ENCODE data around the gene CARMIL3.
"Not testable (repeated sequence)": the region's sequence is repeated elsewhere in the genome, so short reads cannot be mapped to it uniquely, and the experiment has no call there.

CARMIL3 gene

GRCh38 chr14:24095271-24096068 lies 43.7 kb downstream of the CARMIL3 start:
- no peak for DNase-seq

DNA sequence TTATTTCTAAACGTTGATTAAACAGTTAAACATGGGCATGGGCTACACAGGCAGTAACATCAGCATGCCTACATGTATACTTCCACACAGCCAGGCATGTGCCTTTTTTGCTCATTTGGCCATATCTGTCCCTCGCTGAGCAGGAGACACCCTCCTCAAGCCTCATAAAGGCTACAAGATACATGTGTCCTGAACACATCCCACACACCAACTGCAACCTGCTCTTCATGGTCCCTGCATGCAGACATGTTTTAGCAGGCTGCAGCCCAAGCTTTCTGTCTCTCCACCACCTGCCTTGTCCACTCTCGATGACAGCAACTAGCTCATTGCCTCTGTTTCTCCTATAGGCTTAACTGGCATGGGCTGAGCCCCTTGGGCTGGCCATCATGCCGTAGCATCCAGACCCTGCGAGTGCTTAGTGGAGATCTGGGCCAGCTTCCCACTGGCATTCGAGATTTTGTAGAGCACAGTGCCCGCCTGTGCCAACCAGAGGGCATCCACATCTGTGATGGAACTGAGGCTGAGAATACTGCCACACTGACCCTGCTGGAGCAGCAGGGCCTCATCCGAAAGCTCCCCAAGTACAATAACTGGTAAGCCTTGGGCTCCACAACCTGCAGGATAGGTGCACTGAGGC lies 44.9 kb downstream of the CARMIL3 start:
- DNase-seq: no peak

- DNase-seq: no peak
Measured at GRCh38 chr14:24098229-24098926, 46.6 kb downstream of the CARMIL3 start.

DNA sequence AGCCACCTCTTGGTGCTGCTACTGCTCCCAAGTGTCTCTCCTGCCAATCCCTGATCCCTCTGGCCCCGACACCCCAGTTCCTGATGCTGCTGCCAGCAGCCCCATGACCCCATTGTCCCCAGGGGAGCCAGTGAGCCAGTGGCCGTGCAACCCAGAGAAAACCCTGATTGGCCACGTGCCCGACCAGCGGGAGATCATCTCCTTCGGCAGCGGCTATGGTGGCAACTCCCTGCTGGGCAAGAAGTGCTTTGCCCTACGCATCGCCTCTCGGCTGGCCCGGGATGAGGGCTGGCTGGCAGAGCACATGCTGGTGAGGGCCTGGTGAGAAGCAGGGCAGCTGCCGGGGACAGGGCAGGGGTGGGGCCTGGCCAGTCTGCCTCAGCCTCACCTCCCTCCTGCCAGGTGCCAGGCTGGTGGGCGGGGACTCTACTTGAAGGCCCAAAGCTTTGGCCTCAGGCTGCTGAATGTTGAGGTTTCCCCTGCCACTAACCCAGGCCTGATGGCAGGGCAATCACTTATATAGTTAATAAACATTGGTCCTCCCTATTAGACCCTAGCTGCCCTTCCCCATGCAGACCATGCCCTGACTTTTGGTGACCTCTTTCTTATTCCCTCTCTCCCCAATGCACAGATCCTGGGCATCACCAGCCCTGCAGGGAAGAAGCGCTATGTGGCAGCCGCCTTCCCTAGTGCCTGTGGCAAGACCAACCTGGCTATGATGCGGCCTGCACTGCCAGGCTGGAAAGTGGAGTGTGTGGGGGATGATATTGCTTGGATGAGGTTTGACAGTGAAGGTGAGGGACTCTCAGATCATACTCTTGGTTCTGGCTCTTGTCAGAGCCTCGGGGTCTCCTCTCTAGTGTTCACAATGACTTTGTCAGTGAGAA lies 47.4 kb downstream of the CARMIL3 start:
- no peak for DNase-seq

DNA sequence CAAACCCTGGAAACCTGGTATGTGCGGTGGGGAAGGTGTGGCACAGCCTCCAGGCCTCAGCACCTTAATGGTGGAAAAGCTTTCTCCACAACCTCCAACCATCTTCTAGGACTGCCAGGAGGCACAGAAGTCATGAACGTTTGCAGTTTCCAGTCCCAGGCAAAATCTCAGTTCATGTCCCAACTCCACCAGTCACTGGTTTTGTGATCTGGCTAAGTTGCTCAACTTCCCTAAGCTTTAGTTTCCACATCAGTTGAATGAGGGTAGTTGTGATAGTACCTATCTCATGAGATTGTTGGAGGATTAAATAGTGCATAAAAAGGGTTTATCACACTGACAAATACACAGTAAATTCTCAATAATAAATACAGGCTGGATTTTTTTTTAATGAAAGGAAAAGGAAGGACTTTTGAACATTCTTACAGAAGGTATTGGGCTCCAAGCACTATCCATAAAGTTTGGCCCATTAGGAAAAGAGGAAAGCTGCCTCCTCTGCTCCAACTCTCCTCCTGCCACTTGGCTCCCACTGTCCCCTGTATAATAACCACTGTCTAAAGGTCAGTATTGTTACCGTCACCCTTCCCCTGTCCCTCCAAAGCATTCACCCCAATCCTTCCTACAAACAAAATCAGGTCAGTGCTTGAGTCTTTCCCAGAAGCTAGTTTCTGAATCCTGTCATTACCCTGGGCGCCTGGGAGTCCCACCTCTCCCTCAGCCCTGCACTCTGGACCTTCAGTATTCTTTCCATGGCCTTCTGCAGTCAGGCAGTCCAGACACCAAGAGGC lies 48.6 kb downstream of the CARMIL3 start:
- no peak for DNase-seq

DNA sequence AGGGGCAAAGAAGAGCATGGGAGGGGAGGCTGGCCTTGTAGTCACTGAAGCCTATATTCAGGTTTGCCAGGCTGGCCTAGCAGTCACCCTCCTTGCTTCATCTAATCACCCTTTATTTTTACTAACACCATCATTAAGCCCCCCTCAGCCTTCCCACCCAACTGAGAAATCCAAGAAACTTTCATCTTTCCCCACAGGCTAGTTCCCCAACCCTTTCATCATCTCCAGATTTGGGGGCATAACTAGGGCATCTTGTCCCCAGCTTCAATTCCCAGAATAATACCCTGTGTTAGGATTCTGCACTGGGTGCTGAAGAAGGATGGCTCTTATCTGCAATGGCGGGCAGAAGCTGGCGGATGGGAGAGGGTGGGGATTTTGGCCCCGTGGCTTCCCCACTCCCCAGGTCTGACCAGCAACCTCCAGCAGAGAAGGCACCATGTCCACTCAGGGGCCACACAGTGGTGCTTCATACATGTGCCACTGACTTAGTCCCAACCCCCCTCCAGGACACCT lies 49.2 kb downstream of the CARMIL3 start:
- DNase-seq: no peak

GRCh38 chr14:24102357-24103048 lies 50.7 kb downstream of the CARMIL3 start:
- DNase-seq: no peak

DNA sequence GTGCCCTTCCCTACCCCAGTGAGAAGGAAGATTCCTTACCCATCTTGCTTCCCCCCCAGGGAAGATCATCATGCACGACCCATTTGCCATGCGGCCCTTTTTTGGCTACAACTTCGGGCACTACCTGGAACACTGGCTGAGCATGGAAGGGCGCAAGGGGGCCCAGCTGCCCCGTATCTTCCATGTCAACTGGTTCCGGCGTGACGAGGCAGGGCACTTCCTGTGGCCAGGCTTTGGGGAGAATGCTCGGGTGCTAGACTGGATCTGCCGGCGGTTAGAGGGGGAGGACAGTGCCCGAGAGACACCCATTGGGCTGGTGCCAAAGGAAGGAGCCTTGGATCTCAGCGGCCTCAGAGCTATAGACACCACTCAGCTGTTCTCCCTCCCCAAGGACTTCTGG lies 51.6 kb downstream of the CARMIL3 start:
- no peak for DNase-seq

GRCh38 chr14:24105609-24106239 lies 53.9 kb downstream of the CARMIL3 start:
- not testable (repeated sequence) for DNase-seq

GRCh38 chr14:24106672-24107271 lies 55.0 kb downstream of the CARMIL3 start:
- DNase-seq: no peak

DNA sequence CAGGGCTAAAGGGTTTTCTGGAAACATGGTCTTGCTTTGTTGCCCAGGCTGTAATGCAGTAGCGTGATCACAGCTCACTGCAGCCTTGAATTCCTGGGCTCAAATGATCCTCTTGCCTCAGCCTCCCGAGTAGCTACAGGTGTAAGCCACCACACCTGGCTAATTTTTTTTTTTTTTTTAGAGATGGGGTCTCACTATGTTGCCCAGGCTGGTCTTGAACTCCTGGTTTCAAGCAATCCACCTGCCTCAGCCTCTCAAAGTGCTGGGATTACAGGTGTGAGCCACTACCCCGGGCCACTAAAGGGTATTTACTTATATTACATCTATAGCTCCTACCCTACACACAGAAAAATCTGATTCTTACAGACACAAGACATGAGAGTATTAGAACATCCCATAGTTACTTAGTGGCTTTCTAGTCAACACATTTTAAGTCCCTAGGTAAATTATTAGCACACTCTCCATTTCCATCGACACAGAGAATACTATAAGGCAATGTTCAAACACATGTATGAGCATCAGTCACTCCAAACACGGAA lies 56.6 kb downstream of the CARMIL3 start:
- DNase-seq: no peak

DNA sequence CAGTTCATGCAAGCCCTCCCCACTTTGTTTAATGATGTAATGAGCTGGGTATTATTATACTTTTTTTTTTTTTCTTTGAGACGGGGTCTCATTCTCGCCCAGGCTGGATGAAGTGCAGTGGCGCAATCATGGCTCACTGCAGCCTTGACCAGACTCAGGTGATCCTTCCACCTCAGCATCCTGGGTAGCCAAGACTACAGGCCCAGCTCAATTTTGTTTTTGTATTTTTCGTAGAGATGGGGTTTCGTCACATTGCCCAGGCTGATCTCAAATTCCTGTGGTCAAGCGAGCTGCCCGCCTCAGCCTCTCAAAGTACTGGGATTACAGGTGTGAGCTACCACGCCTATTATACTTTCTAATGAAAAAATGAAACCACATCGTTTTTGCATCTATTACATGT lies 58.3 kb downstream of the CARMIL3 start:
- DNase-seq: no peak

- DNase-seq: no peak
Measured at GRCh38 chr14:24110523-24110922, 58.7 kb downstream of the CARMIL3 start.

- no peak for DNase-seq
Measured at GRCh38 chr14:24113379-24113800, 61.6 kb downstream of the CARMIL3 start.

DNA sequence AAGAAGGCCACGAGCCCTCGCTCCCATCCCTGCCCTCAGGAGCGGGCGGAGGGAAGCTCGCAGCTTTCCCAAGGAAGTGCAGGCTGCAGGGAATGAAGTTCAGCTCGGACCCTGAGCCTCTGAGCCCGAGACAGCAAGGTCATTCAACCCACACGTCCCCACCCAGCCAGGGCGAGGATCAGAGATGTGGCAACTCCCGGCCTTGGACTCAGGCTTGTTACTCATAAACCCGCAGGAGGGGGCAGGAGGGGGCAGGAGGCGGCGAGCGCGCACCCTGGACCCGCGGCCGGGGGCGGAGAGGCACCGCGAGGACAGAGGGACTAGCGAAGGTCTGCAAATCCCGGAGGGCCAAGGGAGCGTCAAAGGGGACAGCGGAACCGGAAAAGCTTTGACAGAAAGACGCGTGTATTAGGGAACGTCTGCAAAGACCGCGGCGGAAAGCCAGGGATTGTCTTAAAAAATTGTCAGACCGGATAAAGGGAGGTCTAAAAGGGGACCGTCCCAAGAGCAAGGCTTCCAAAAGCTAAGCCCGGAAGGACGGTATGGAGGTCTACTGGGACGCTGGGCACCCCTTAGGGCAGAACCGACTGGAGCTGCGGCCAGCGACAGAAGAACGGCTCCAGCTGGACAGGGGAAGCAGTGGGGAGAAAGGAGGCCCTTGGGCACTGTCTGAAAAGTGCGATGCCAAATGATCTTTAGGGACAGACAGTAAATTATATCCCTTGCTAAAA lies 62.2 kb downstream of the CARMIL3 start:
- peak; percentile 86 for DNase-seq

GRCh38 chr14:24114532-24115421 lies 63.0 kb downstream of the CARMIL3 start, which contains the start of the genes DCAF11 and NRL:
DCAF11 (plus strand) TSS chr14:24114777; CDS start chr14:24115595, 818 bp downstream.
NRL (minus strand) TSS chr14:24114949; CDS start chr14:24082848, 32,101 bp downstream.
- DNase-seq: peak; percentile 100

DNA sequence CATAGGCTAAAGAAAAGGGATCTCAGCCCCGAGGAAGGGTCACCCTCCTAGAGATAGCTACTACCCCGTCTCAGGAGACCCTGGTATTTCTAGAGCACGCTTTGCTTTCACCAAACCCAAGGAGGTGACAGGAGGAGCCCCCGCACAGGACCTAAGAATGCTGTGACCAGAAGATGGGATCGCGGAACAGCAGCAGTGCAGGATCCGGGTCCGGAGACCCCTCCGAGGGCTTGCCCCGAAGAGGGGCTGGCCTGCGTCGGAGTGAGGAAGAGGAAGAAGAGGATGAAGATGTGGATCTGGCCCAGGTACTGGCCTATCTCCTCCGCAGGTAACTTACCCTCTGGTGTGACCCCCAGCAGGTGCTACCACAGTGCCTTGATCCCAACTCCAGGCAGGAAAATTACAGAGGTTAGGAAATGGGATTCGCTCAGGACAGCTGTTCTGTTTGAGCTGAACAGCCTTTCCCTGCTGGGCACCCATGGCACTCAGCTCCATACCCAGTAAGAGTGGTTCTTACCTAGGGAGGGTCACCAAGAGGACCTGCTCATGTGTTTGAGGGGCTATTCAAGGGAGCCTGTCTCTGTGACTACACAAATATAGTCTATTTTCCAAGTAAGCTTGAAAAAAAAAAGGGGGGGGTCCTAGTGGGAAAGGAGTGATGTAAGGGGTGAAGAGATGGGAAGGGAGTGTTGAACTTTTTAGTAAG lies 63.8 kb downstream of the CARMIL3 start:
- DNase-seq: no peak
